HG03108 (cell line): ENCODE results near the gene LAT.

Experiments used
- ATAC-seq: cut with Tn5 transposase; IDR thresholded peaks from one replicate; pipeline ENCODE4 v1.9.1; 2021; ENCODE audit warnings: moderate library complexity; ENCODE audit not compliant: unreplicated experiment

LAT gene

GRCh38 chr16:29007730-29008593, 23.1 kb downstream of the LAT start:
- ATAC-seq = no peak

- no peak for ATAC-seq
Measured at GRCh38 chr16:29009050-29009837, 24.4 kb downstream of the LAT start.

- no peak for ATAC-seq
Measured at GRCh38 chr16:29009838-29010166, 24.9 kb downstream of the LAT start.

GRCh38 chr16:29011112-29011511, 26.3 kb downstream of the LAT start:
- no peak for ATAC-seq

GRCh38 chr16:29011851-29012250, 27.0 kb downstream of the LAT start:
- no peak for ATAC-seq

- ATAC-seq = no peak
Measured at GRCh38 chr16:29012913-29013553, 28.2 kb downstream of the LAT start.

GRCh38 chr16:29014561-29015069, 29.8 kb downstream of the LAT start:
- no peak for ATAC-seq

- no peak for ATAC-seq
Measured at GRCh38 chr16:29022196-29022595, 37.3 kb downstream of the LAT start.

- ATAC-seq = no peak
Measured at GRCh38 chr16:29023279-29024277, 38.7 kb downstream of the LAT start.

- ATAC-seq = no peak
Measured at GRCh38 chr16:29024278-29024677, 39.4 kb downstream of the LAT start.

- no peak for ATAC-seq
Measured at GRCh38 chr16:29025218-29025617, 40.4 kb downstream of the LAT start.

- no peak for ATAC-seq
Measured at GRCh38 chr16:29025735-29026134, 40.9 kb downstream of the LAT start.

- ATAC-seq = no peak
Measured at GRCh38 chr16:29028457-29029167, 43.8 kb downstream of the LAT start.

- ATAC-seq = no peak
Measured at GRCh38 chr16:29029168-29029994, 44.5 kb downstream of the LAT start.

GRCh38 chr16:29030086-29030840, 45.4 kb downstream of the LAT start:
- ATAC-seq = no peak
